Thoracic aorta (tissue), 2 donors: ENCODE measurements around the gene LSM10. TPM values are rescaled to one million over a fixed set of nuclear protein-coding genes. Genes with fewer than 3 reads are reported as not detected.

Experiments used
- ATAC-seq: fragments of 150-250 bp; one replicate; pipeline ENCODE4 v1.8.0; 2017; ENCODE audit warnings: low read depth; ENCODE audit not compliant: insufficient number of reproducible peaks, low FRiP score
- DNase-seq: peaks from one replicate; pipeline ENCODE4 v3.0.0-alpha.2; 2020; ENCODE audit warnings: low spot score
- H3K27ac ChIP-seq, 2 donors: fragments of 200-600 bp; sonication (generic); 1 replicate in 1 of 2; 2 replicates in 1 of 2; pipeline ENCODE4 v1.5.1; 2016; ENCODE audit warnings: mild to moderate bottlenecking in 2 of 2, moderate library complexity in 2 of 2
- H3K27me3 ChIP-seq: fragments of 200-600 bp; sonication (generic); replicated peaks from 2 replicates; pipeline ENCODE4 v1.6.0; 2016; ENCODE audit warnings: mild to moderate bottlenecking; ENCODE audit not compliant: insufficient read depth
- H3K36me3 ChIP-seq: fragments of 200-600 bp; sonication (generic); one replicate; pipeline ENCODE4 v1.5.1; 2016
- H3K4me1 ChIP-seq, 2 donors: fragments of 200-600 bp; sonication (generic); 1 replicate in 1 of 2; 2 replicates in 1 of 2; pipeline versions ENCODE4 v1.5.1 to v1.6.0; 2016; ENCODE audit warnings: low read depth in 2 of 2, mild to moderate bottlenecking in 1 of 2; ENCODE audit not compliant: control insufficient read depth in 1 of 2
- H3K4me3 ChIP-seq: fragments of 200-600 bp; sonication (generic); 2 replicates; pipeline ENCODE4 v1.5.1; 2016; ENCODE audit warnings: mild to moderate bottlenecking
- H3K9me3 ChIP-seq: fragments of 200-600 bp; sonication (generic); 2 replicates; pipeline ENCODE4 v1.5.1; 2016
- total RNA-seq, 2 donors: library from RNA; depleted of rRNA; stranded (reverse); fragments of >200 nt; gene quantifications; one replicate each; pipeline versions ENCODE4 v1.1.0 to v1.2.3, GENCODE V29; 2016
- TF ChIP-seq, protein P1 (sequence below): fragments of 200-600 bp; sonication (generic); IDR thresholded peaks from one replicate; pipeline ENCODE4 v1.5.1; 2019; ENCODE audit warnings: antibody characterized with exemption

LSM10 gene
- 10 to 100 TPM; 14.4 to 34.4 TPM for total RNA-seq

DNA sequence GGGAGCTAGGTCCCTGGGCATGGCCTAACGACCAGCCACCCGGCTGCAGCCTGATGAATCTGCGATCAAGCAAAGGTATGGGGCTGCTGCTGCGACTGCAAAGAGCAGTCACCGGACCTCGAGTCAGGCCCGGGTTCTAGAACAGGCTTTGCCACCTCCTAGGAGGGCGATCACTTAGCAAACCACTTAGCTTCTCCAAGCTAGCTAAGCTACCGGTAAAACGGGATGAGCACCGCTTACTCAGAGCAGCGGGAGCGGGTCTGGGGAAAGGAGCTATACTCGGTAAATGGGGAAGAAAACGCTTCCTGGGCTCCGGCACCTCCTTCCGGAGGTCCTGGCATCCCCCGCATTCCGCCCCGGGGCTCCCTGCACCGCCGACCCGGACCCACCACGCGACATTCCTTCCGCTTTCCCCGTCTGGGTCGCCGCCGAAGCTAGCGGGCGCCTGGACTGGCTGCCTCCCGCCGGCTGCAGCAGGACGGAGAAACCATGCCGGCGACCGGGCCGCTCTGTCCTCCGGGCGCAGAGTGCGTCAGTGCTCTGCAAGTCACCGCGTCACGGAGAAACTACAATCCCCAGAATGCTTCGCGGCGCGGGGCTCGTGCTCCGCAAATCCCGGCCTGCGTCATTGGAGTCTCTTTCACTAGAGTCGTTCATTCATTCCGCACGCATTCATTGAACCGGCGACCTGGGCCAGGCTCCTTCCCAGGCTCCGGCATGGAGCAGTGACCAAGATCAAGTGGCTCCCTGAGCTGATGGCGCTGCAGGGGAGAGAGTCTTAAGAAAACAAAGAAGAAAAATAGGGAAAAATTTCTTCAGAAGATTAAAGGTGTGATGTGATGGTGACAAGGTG lies at the start of gene LSM10:
Gene LSM10, minus strand, starts transcription at position 531 of the 853 bp plus-strand sequence. CDS start 3,779 bp downstream, outside the sequence.
- Histone ChIP-seq H3K36me3 (peaks cover 16% of the 10 kb centered on the region), H3K4me1 (peaks cover 8 to 22% of the 10 kb centered on the region in 2 donors), H3K4me3 (peak within 1 kb of the TSS; percentile 87), H3K27ac (peak within 1 kb of the TSS; percentile 84 to 90), H3K27me3 (no peaks in the 10 kb centered on the region), H3K9me3 (no peaks in the 10 kb centered on the region)
- DNase-seq (peak; percentile 84), ATAC-seq (peak; percentile 42)
- TF ChIP-seq, protein P1, sequence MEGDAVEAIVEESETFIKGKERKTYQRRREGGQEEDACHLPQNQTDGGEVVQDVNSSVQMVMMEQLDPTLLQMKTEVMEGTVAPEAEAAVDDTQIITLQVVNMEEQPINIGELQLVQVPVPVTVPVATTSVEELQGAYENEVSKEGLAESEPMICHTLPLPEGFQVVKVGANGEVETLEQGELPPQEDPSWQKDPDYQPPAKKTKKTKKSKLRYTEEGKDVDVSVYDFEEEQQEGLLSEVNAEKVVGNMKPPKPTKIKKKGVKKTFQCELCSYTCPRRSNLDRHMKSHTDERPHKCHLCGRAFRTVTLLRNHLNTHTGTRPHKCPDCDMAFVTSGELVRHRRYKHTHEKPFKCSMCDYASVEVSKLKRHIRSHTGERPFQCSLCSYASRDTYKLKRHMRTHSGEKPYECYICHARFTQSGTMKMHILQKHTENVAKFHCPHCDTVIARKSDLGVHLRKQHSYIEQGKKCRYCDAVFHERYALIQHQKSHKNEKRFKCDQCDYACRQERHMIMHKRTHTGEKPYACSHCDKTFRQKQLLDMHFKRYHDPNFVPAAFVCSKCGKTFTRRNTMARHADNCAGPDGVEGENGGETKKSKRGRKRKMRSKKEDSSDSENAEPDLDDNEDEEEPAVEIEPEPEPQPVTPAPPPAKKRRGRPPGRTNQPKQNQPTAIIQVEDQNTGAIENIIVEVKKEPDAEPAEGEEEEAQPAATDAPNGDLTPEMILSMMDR, result no peak

DNA sequence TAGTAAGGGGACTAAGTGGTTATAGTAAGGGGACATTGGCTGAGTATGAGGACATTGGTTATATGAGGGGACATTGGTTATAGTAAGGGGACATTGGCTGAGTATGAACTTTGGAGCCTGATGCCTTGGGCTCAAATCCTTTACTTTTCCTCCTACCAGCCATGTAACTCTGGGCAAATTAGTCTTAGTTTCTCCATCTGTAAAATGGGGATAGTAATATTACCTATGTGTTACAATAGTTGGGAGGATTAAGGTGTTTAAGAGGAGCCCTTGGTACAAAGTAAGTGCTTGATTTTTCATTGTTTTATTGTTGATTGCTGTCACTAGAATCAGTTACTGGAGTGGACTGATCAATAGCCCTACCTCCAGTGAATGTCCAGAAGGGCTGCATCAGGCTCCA lies 49.7 kb upstream of the LSM10 start:
- Histone ChIP-seq H3K27ac (no peak overlapping the region), H3K4me3 (no peak overlapping the region), H3K27me3 (no peaks in the 10 kb centered on the region), H3K4me1 (peaks cover 0 to 9% of the 10 kb centered on the region in 2 donors), H3K9me3 (no peaks in the 10 kb centered on the region), H3K36me3 (no peaks in the 10 kb centered on the region)
- ATAC-seq (no peak), DNase-seq (no peak)
- TF ChIP-seq, protein P1, result no peak

GRCh38 chr1:36446746-36447145 lies 49.0 kb upstream of the LSM10 start:
- ATAC-seq, result no peak
- no peaks in the 10 kb centered on the region for H3K36me3 ChIP-seq
- no peak for DNase-seq
- no peak overlapping the region for H3K4me3 ChIP-seq
- no peak overlapping the region for H3K27ac ChIP-seq
- H3K9me3 ChIP-seq, result no peaks in the 10 kb centered on the region
- H3K27me3 ChIP-seq, result no peaks in the 10 kb centered on the region
- H3K4me1 ChIP-seq, result peaks cover 0 to 9% of the 10 kb centered on the region in 2 donors
- TF ChIP-seq, protein P1, result no peak

- DNase-seq (no peak), ATAC-seq (no peak)
Measured at GRCh38 chr1:36446271-36446670, 48.6 kb upstream of the LSM10 start.

GRCh38 chr1:36443297-36443696 lies 45.6 kb upstream of the LSM10 start:
- Histone ChIP-seq H3K27ac (no peak overlapping the region), H3K36me3 (no peaks in the 10 kb centered on the region), H3K27me3 (no peaks in the 10 kb centered on the region), H3K9me3 (no peaks in the 10 kb centered on the region), H3K4me1 (no peaks in the 10 kb centered on the region), H3K4me3 (no peak overlapping the region)
- ATAC-seq (no peak), DNase-seq (no peak)
- TF ChIP-seq, protein P1, result no peak

More at GRCh38 chr1:36446271-36446670, 48.6 kb upstream of the LSM10 start:
- Histone ChIP-seq H3K9me3 (no peaks in the 10 kb centered on the region), H3K4me1 (peaks cover 0 to 9% of the 10 kb centered on the region in 2 donors), H3K27ac (no peak overlapping the region), H3K36me3 (no peaks in the 10 kb centered on the region), H3K4me3 (no peak overlapping the region), H3K27me3 (no peaks in the 10 kb centered on the region)
- TF ChIP-seq, protein P1, result no peak
